HT-29 (cell line): ENCODE results near the gene FAM200A. TPM values are rescaled to one million over a fixed set of nuclear protein-coding genes. Genes with fewer than 3 reads are reported as not detected.
"Not testable (repeated sequence)": the region's sequence is repeated elsewhere in the genome, so short reads cannot be mapped to it uniquely, and the experiment has no call there.

Experiments
- DNase-seq: peaks from one replicate; pipeline ENCODE4 v3.0.0-alpha.2; 2015; ENCODE audit warnings: low spot score
- total RNA-seq: library from RNA; depleted of rRNA; stranded (reverse); fragments of >200 nt; shearing (Covaris generic); gene quantifications from 2 replicates; pipeline ENCODE4 v1.2.3, GENCODE V29; 2014; rRNA removed

The FAM200A gene
- total RNA-seq, result 1.6 and 1.7 TPM in 2 replicates

DNA sequence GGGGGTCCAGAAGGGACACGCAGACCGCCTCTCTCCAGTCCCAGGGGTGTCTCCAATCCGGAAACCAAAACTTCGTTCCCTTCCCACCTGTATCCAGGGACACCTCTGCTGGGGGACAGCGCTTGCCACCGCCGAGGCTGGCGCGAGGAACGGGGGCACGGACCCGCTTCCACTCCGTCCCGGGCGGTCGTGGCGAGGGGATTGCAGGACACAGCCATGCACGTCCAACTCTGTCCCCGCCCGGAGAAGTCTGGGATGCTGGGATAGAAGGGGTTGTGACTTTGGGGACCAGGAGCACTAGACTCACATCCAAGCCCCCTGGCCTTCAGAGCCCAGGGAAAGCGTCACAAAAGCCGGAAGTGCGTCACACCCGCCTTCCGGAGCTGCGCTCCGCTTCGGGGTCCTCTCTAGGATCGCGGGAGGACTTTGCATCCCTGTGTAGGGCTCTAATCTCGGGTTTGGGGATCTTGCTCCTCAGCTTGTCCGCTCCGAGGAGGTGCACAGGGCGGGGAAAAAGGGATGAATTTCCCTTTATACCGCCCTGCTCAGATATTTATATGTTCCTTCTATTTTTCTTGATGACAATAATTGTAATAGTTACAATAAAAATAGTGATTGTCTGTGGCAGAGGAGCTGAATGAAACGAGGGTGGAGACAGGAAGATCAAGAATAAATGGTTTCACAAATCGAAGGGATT, at the start of gene FAM200A:
TSS of gene FAM200A (minus strand) at position 348 of the 697 bp plus-strand sequence. CDS start 3,707 bp downstream, outside the sequence.
- peak; percentile 92 for DNase-seq

- DNase-seq, result no peak
These were observed 47.9 kb upstream of the FAM200A start for GRCh38 chr7:99599836-99600235.

DNA sequence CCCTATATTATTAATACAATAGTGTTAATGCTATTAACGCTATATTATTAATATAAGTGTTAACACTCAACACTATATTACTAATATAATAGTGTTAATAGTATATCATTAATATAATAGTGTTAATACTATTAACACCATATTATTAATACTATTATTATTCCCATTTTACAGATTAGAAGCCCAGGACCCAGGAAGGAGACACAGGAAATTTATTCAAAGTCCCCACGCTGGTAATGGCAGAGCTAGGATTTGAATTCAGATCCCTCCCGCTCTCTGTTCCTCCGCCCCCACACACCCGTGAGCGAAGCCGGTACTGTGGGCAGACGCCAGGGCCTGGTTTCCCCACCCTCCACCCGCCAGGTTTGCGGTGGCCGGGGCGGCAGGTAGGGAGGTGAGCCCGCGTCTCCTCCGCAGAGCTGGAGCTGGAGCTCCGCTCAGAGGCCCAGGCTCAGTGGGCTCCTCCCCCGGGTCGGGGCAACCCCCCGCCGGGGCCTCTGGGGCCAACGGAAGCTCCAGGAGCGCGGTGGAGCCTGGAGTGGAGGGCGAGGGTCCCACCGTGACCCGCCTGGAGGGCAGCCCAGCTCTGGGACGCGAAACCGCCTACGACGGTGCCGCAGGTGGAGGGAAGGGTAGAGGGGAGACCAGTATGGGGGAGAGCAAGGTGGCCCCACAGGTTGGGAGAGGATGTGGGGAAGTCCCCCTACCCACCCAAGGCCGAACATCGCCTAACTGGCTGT, 46.0 kb upstream of the FAM200A start, which contains the start of gene TMEM225B:
TSS of gene TMEM225B (plus strand) at position 506 of the 740 bp plus-strand sequence. CDS start 6,122 bp downstream, outside the sequence.
- DNase-seq, result no peak

DNA sequence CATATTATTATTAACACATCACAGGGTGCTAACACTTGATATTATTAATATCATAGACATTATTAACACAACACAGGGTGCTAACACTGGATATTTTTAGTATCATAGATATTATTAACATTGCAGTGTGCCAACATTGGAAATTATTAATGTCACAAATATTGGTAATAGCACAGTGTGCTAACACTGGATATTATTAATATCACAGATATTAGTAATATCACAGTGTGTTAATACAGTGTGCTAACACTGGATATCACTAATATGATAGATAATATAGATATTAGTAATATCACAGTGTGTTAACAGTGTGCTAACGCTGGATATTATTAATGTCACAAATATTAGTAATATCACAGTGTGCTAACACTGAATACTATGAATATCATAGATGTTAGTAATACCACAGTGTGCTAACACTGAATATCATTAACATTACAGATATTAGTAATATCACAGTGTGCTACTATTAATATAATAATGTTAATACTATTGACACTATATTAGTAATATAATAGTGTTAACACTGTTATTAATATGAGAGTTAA, 44.6 kb upstream of the FAM200A start:
- DNase-seq, result no peak

DNA sequence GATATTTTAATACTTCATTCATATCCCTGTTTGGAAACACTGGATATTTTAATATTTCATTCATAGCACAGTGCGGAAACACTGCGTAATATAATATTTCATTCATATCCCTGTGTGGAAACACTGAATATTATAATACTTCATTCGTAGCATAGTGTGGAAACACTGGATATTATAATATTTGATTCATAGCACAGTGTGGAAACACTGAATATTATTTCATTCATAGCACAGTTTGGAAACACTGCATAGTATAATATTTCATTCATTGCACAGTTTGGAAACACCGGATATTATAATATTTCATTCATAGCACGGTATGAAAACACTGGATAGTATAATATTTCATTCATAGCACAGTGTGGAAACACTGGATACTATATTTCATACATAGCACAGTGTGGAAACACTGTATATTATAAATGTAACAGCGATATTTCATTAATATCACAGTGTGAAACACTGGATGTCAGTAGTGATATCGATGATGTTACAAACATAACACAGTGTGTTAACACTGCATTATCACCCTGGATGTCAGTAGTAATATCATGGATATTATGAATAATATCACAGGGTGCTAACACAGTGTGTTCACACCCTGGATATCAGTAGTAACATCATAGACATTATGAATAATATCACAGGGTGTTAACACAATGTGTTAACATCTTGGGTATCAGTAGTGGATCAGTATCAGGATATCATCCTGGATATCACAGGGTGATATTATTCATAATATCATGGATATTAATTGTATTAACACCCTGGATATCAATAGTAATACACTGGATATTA, 43.2 kb upstream of the FAM200A start:
- DNase-seq, result no peak

DNA sequence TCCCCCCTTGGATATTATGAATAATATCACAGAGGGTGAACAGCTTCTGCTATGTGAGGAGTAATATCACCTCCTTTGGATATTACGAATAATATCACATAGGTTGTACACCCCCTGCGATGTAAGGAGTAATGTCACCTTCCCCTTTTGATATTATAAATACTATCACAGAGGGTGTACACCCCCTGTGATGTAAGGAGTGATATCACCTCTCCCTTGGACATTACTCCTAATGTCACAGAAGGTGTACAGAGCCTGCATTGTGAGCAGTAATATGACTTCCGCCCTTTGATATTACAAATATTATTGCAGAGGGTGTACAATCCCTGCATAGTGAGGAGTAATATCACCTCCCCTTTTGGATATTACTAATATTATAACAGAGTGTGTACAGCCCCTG, 37.0 kb upstream of the FAM200A start:
- DNase-seq, result no peak

- not testable (repeated sequence) for DNase-seq
These were observed 28.9 kb upstream of the FAM200A start for GRCh38 chr7:99580778-99581332.

DNA sequence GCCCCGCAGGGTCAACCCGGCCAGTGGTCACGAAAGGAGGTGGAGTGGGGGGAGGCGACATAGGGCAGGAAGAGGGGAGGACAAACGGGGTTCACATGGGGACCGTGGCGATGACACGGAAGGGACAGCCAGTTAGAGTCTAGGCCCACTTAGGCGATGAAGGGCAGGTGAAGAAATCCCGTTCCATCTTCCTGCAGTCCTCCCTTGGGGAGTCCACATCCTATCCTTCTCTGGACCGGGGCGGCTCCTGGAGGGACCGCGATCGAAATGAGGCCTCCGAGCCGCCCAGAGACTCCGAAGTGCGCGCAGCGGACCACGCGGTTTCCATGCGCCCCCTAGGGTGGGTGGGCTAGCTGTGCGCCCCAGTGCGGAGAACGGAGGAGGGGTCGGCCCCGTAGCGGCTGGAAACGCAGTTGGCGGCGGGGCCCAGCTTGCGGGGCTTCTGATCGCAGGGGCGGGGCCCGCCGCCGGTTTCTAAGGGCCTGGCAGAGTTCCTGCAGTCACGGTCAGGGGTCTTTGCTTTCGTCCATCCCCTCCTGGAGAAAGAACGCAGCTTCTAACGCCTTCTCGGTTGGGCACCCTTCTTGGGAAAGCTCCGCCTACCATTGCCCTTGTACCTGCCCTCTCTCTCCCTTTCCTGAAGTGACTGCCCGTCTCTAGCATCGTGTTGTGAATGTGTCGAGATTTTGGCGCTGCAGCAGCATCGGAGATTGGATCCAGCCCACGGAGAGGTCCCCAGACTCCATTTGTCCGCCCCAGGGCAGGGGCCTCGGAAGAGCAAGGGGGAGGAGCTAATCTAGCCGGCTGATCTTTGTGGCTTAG, 28.3 kb upstream of the FAM200A start:
- DNase-seq, result no peak

DNA sequence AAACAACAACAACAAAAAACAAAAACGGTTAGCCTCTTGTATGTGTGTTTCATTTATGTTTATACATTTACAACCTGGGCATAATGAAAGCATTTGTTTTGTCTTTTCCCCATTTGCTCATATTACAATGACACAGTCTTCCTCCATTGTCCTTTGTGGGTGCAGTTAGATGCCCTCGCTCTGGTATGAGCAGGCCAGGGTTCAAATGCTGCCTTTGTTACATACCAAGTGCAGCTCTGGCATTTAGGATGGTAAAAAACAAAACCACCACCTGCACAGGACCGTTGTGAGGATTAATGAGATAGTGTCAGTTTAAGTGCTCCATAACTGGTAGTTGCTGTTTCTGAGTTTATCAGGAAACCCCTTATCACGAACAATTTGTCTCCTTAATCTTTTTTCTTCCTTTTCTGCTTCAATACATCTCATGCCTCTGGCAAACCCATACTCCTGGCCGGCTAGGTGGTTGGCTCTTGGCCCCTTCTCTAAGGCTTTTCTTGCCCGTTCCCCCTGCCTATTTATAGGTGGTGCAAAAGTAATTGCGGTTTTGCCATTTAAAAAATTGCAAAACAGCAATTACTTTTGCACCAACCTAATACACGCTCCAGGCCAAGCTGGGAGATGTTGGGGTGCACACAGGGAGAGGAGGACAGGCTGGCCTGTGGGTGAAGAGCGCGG, 27.5 kb upstream of the FAM200A start:
- DNase-seq, result no peak

- DNase-seq, result no peak
These were observed 24.3 kb upstream of the FAM200A start for GRCh38 chr7:99576251-99576650.

DNA sequence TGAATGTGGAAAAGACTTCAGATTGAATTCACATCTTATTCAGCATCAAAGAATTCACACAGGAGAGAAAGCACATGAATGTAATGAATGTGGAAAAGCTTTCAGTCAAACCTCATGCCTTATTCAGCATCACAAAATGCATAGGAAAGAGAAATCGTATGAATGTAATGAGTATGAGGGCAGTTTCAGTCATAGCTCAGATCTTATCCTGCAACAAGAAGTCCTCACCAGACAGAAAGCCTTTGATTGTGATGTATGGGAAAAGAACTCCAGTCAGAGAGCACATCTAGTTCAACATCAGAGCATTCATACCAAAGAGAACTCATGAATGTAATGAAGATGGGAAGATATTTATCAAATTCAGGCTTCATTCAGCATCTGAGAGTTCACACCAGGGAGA, 21.3 kb upstream of the FAM200A start:
- no peak for DNase-seq

GRCh38 chr7:99571768-99572167, 19.9 kb upstream of the FAM200A start:
- DNase-seq, result no peak

DNA sequence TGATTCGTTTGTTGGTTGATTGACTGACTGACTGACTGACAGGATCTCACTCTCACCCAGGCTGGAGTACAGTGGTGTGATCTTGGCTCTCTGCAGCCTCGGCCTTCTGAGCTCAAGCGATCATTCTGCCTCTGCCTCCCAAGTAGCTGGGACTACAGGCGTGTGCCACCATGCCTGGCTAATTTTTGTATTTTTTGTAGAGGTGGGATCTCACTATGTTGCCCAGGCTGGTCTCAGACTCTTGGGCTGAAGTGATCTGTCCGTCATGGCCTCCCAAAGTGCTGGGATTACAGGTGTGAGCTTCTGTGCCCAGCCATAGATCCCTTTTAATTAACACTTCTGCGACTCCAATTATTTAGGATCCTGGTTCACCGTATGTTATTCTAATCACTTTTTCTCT, 16.9 kb upstream of the FAM200A start:
- DNase-seq, result not testable (repeated sequence)

- DNase-seq, result no peak
These were observed 11.7 kb upstream of the FAM200A start for GRCh38 chr7:99563650-99564049.

- peak; percentile 57 for DNase-seq
These were observed 10.9 kb upstream of the FAM200A start for GRCh38 chr7:99562832-99563231.

DNA sequence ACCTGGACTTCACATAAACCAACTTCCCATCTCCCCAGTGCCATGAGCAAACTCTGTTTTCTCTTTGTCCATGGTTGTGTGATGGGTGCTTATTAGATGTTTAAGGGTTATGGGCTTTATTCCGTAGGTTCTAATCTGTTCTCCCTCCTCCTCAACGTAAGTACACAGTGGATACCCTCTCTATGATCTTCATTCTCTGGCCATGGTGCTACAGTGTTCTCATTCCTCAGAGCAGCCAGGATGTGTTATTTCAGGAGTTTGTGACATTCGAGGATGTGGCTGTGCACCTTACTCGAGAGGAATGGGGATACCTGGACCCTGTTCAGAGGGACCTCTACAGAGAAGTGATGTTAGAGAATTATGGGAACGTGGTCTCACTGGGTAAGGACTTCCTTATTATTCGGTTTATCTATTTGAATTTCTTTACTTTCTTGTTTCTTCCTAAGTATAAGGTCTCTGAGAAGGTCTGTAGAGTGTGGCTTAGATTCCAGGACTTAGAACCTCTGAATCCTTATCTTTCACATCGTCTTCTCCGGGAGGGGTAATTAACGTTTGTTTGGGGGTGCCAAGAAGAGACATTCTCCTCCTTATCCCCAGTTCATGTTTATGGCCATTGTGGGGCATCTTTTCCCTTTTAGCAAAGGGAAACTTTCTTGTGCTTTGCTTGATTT, 10.3 kb upstream of the FAM200A start:
- no peak for DNase-seq

- no peak for DNase-seq
These were observed 9.8 kb upstream of the FAM200A start for GRCh38 chr7:99561737-99562051.

GRCh38 chr7:99560834-99561736, 9.2 kb upstream of the FAM200A start:
- no peak for DNase-seq
